HepG2 (cell line): ENCODE measurements around the gene CLDN20. TPM values are rescaled to one million over a fixed set of nuclear protein-coding genes. Genes with fewer than 3 reads are reported as not detected.
A peak's percentile ranks its signal among the peaks of the same experiment; 100 is the strongest.

Experiments
- ATAC-seq: fragments of 200-7000 bp; cut with Tn5 transposase; 3 replicates; pipeline ENCODE4 v1.9.1; 2020; ENCODE audit warnings: mild to moderate bottlenecking, moderate library complexity
- BruUV-seq: library from RNA; stranded (reverse); fragments of 400-500 nt; replicated peaks from 2 replicates; lab custom pipeline; 2021; lab: Mats Ljungman, UMichigan
- CTCF ChIA-PET: fragments of 300-600 bp; formaldehyde crosslinking; extraction: SDS; loops from one replicate; lab custom pipeline; 2021; ENCODE audit warnings: low total read pairs, inconsistent platforms, low intra/inter-chr PET ratio; lab: Yijun Ruan, JAX
- POLR2A ChIA-PET: fragments of 350-600 bp; sonication (Branson Sonifier 250); formaldehyde crosslinking; loops from one replicate; lab custom pipeline; 2020; ENCODE audit warnings: antibody characterized with exemption, inconsistent platforms; lab: Yijun Ruan, JAX
- DNase-seq: peaks from one replicate; pipeline ENCODE4 v3.0.0-alpha.2; 2015; ENCODE audit warnings: low spot score
- FAIRE-seq: peaks from 3 replicates; lab custom pipeline; 2011; peaks lifted over from hg19 to GRCh38; lab: Jason Lieb, UNC
- H2AFZ ChIP-seq: one replicate; pipeline ENCODE4 v1.6.1; 2011; ENCODE audit warnings: low read length, inconsistent platforms
- H3K27ac ChIP-seq: fragments of 300-600 bp; 3 replicates; pipeline ENCODE4 v1.8.0; 2011; ENCODE audit warnings: mixed run types, mild to moderate bottlenecking, mixed read lengths, low read length, inconsistent platforms; ENCODE audit not compliant: insufficient read depth; ENCODE audit errors: extremely low read length
- H3K27me3 ChIP-seq, 2 experiments: fragments of 200-600 bp in 1 of 2; 2 replicates in 1 of 2; 3 replicates in 1 of 2; pipeline versions ENCODE4 v1.6.0 to v1.8.0; 2011; ENCODE audit warnings: low read length in 2 of 2, mild to moderate bottlenecking in 2 of 2, moderate library complexity in 2 of 2, inconsistent platforms in 1 of 2; ENCODE audit not compliant: insufficient read depth in 2 of 2, control insufficient read depth in 1 of 2
- H3K36me3 ChIP-seq, 2 experiments: fragments of 200-600 bp in 1 of 2; replicated peaks in 1 of 2; 2 replicates in 1 of 2; 3 replicates in 1 of 2; pipeline versions ENCODE4 v1.5.1 to v1.8.0; 2011; ENCODE audit warnings: low read length in 2 of 2, inconsistent platforms in 1 of 2; ENCODE audit not compliant: insufficient read depth in 2 of 2, control insufficient read depth in 1 of 2
- H3K4me1 ChIP-seq: 2 replicates; pipeline ENCODE4 v1.5.1; 2012; ENCODE audit warnings: low read length, inconsistent platforms; ENCODE audit not compliant: insufficient read depth
- H3K4me2 ChIP-seq: 2 replicates; pipeline ENCODE4 v1.6.0; 2011; ENCODE audit warnings: low read depth, low read length, inconsistent platforms
- H3K4me3 ChIP-seq, 3 experiments: fragments of 200-600 bp in 1 of 3; sonication (generic), shearing (Covaris generic) in 1 of 3; replicated peaks in 1 of 3; 2 replicates each; pipeline ENCODE4 v1.5.1; 2011 to 2016; ENCODE audit warnings: low read length in 3 of 3, inconsistent platforms in 2 of 3, low read depth in 2 of 3, mild to moderate bottlenecking in 2 of 3, control low read depth in 1 of 3, mixed read lengths in 1 of 3; ENCODE audit not compliant: insufficient read depth in 1 of 3
- H3K79me2 ChIP-seq: one replicate; pipeline ENCODE4 v1.6.1; 2011; ENCODE audit warnings: low read length, inconsistent platforms; ENCODE audit not compliant: insufficient read depth
- H3K9ac ChIP-seq: 2 replicates; pipeline ENCODE4 v1.6.0; 2011; ENCODE audit warnings: mild to moderate bottlenecking, low read depth, low read length, inconsistent platforms; ENCODE audit not compliant: insufficient read depth
- H3K9me3 ChIP-seq: 2 replicates; pipeline ENCODE4 v1.5.1; 2012; ENCODE audit warnings: mild to moderate bottlenecking, low read length
- H4K20me1 ChIP-seq: 2 replicates; pipeline ENCODE4 v1.6.0; 2011; ENCODE audit warnings: inconsistent platforms, mild to moderate bottlenecking, low read length, moderate library complexity; ENCODE audit not compliant: insufficient read depth
- AKNA ChIP-seq: sonication (generic); formaldehyde crosslinking; IDR thresholded peaks from 2 replicates; pipeline ENCODE4 v1.4.0; 2020; ENCODE audit warnings: missing genetic modification reagents, borderline replicate concordance
- ETV6 ChIP-seq: sonication (generic); formaldehyde crosslinking; conservative IDR thresholded peaks from 2 replicates; pipeline ENCODE4 v1.4.0; 2020; ENCODE audit warnings: missing genetic modification reagents
- FOXO4 ChIP-seq: sonication (generic); formaldehyde crosslinking; conservative IDR thresholded peaks from 2 replicates; pipeline ENCODE4 v1.8.1; 2023; ENCODE audit warnings: missing genetic modification reagents
- MEF2D ChIP-seq: sonication (generic); formaldehyde crosslinking; IDR thresholded peaks from 2 replicates; pipeline ENCODE4 v1.5.1; 2020; ENCODE audit warnings: mild to moderate bottlenecking, missing genetic modification reagents
- POLR2G ChIP-seq: fragments of 200-400 bp; formaldehyde crosslinking; IDR thresholded peaks from 2 replicates; pipeline ENCODE4 v1.6.1; 2018; ENCODE audit warnings: mild to moderate bottlenecking, low read depth, low read length, moderate library complexity
- SMARCE1 ChIP-seq: fragments of 450-650 bp; IDR thresholded peaks from 2 replicates; pipeline ENCODE4 v1.6.1; 2017; ENCODE audit warnings: borderline replicate concordance
- SP1 ChIP-seq, 2 experiments: fragments of 450-650 bp in 1 of 2; sonication (generic) in 1 of 2; formaldehyde crosslinking in 1 of 2; IDR thresholded peaks; 2 replicates each; pipeline versions ENCODE4 v1.4.0 to v1.6.1; 2016 to 2020; ENCODE audit warnings: missing genetic modification reagents in 1 of 2
- ZNF276 ChIP-seq: sonication (generic); formaldehyde crosslinking; IDR thresholded peaks from 2 replicates; pipeline ENCODE4 v1.4.0; 2020; ENCODE audit warnings: mild to moderate bottlenecking, low read depth, missing genetic modification reagents
- ZNF75D ChIP-seq: sonication (generic); formaldehyde crosslinking; IDR thresholded peaks from 2 replicates; pipeline ENCODE4 v1.8.1; 2023; ENCODE audit warnings: missing genetic modification reagents, mild to moderate bottlenecking, borderline replicate concordance
- ZNF770 ChIP-seq: sonication (generic); formaldehyde crosslinking; IDR thresholded peaks from 2 replicates; pipeline ENCODE4 v1.5.0; 2020; ENCODE audit warnings: mild to moderate bottlenecking, missing genetic modification reagents
- ZNF879 ChIP-seq: sonication (generic); formaldehyde crosslinking; IDR thresholded peaks from 2 replicates; pipeline ENCODE4 v1.8.1; 2023; ENCODE audit warnings: missing genetic modification reagents
- WGBS: methylation state at CpG from one replicate; pipeline ENCODE4 v1.1.6; 2017; ENCODE audit warnings: low lambda C conversion rate; 5-methylcytosine and 5-hydroxymethylcytosine counted together
- in situ Hi-C: cut with HindIII; loops from 2 replicates; pipeline ENCODE4 v1.10.0; 2017; ENCODE audit warnings: low pct_unique_long_range_greater_than_20kb; ENCODE audit not compliant: extremely low pct_ligation_motif_present
- intact Hi-C: fragments of 100-400 bp; cut with micrococcal nuclease; formaldehyde crosslinking; loops from one replicate; pipeline ENCODE4 v1.10.0; 2022; ENCODE audit not compliant: unreplicated experiment
- polyA plus RNA-seq, 8 experiments: library from polyadenylated mRNA; depleted of rRNA in 3 of 8; stranded (reverse) in 7 of 8; unstranded in 1 of 8; fragments of >200 nt; fragmentation: Illumina TruSeq in 4 of 8; extraction: Trizol in 4 of 8; gene quantifications; 2 replicates each; pipeline versions ENCODE4 v1.2.1 to v1.2.3, GENCODE V29; 2011 to 2016; ENCODE audit warnings: low read depth in 4 of 8, missing spikeins in 1 of 8, mixed read lengths in 1 of 8; ENCODE audit not compliant: insufficient read depth in 1 of 8
- total RNA-seq, 5 experiments: library from RNA; depleted of rRNA; stranded (reverse); fragments of >200 nt; fragmentation: Illumina TruSeq; extraction: Trizol; gene quantifications; 2 replicates each; pipeline ENCODE4 v1.2.3, GENCODE V29; 2016; ENCODE audit warnings: low read depth in 1 of 5

Gene CLDN20
- total and polyA plus RNA-seq, 2 of the 13 experiments (the other 11 are each of a cell fraction or from before 2014, with no cell fraction given): not detected

- intact Hi-C loops (loop anchor here (2.0 kb wide), 1 partner anchor 439 kb away; no protein-coding TSS in a partner anchor), in situ Hi-C loops (loop anchor here (5.0 to 10.0 kb wide), 5 partner anchors 76 to 439 kb away; no protein-coding TSS in a partner anchor)
- POLR2A ChIA-PET: interaction anchor here (1.6 to 7.7 kb wide), 7 partner anchors 11 to 203 kb away, joined by 3 to 155 read pairs (median 49); partner anchors contain the start of gene TFB1M
- Histone ChIP-seq H3K27ac (peak overlapping the region; percentile 100), H2AFZ (no peak overlapping the region), H3K79me2 (peaks cover 39% of the 10 kb centered on the region), H3K27me3 (no peaks in the 10 kb centered on the region; a peak in 1 of 5 replicates), H3K4me2 (peak overlapping the region; percentile 88), H3K36me3 (0 out of 5 replicates have a peak, but pooled peaks cover 0 to 2% of the 10 kb centered on the region in 2 experiments), H3K4me1 (peaks cover 60% of the 10 kb centered on the region), H4K20me1 (no peaks in the 10 kb centered on the region), H3K9me3 (no peaks in the 10 kb centered on the region), H3K9ac (peak overlapping the region; percentile 100), H3K4me3 (peak overlapping the region; percentile 35 to 62 (median 39))
- DNase-seq: peak; percentile 35
- CTCF ChIA-PET: no interaction called here
- FAIRE-seq: no peak
- 59% methylated on average over 6 of the region's 6 CpGs for WGBS
- no TSS peak for BruUV-seq
- ATAC-seq: no peak
- peak; percentile 63 for TF ChIP-seq ZNF276
- TF ChIP-seq ZNF75D (CRISPR knock-in tag): no peak
- TF ChIP-seq ETV6: no peak
- no peak for TF ChIP-seq ZNF879 (CRISPR knock-in tag)
- TF ChIP-seq SMARCE1: no peak
- TF ChIP-seq MEF2D (CRISPR knock-in tag): 0 out of 2 replicates have a peak, but pooled peaks have one; percentile 37
- no peak for TF ChIP-seq ZNF770 (CRISPR knock-in tag)
- TF ChIP-seq FOXO4 (CRISPR knock-in tag): no peak
- peak; percentile 89 for TF ChIP-seq POLR2G
- TF ChIP-seq AKNA (CRISPR knock-in tag): no peak
- no peak for TF ChIP-seq SP1 (IDR thresholded peaks at IDR 0.05)
- TF ChIP-seq SP1 (CRISPR knock-in tag; IDR thresholded peaks at IDR 0.05): peak; percentile 20; the same call in 1 of the 2 replicates
Observed at GRCh38 chr6:155325700-155326516, 62.1 kb downstream of the CLDN20 start.
